Measurements from ENCODE around the gene MYO1E.

DNA sequence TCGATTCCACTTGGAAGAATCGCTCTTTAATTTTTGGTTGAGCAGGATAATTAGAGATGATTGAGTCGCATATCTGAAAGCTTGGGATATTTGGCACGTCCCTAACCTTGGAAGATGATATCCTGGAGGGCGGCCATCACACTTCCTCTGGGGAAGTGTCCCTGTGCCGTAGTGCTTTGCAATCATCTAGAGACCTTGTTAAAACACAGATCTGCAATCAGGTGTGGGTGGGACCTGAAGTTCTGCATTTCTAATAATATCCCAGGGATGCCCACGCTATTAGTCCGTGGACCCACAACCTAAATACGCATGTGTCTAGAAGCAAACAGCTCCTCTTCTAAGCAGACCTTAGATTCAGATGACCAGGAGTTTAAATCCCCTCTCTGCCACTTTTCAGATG lies 20.5 kb downstream of the MYO1E start:
- no peak for TF ChIP-seq CTCF (IDR thresholded peaks at IDR 0.05)
- TF ChIP-seq POLR2A (IDR thresholded peaks at IDR 0.05): no peak
